GM21381 (cell line): Measurements from ENCODE around the gene CASK.
"Not testable (repeated sequence)": the region's sequence is repeated elsewhere in the genome, so short reads cannot be mapped to it uniquely, and the experiment has no call there.

Experiments used
- ATAC-seq: cut with Tn5 transposase; IDR thresholded peaks from one replicate; pipeline ENCODE4 v1.9.1; 2021; ENCODE audit warnings: mild to moderate bottlenecking, moderate library complexity; ENCODE audit not compliant: unreplicated experiment

The CASK gene

GRCh38 chrX:41655631-41656030 lies 267.7 kb downstream of the CASK start:
- ATAC-seq = no peak

DNA sequence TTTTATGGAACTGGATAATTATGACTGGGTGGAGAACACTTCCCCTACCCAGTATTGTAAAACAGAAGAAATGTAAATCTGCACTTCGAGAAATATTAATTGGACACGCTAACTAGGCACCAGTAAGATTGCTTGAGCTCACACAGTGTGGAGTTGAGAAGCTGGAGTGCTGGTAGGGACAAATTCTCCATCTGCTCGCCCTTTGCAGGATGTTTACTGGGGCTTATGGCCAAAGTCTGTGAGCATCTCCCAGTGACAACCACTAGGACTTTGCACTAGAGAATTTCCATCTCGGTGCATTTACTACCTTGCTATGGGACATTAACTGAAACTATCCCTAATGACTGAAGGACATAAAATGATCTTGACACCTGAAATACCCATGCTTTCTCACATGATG lies 268.3 kb downstream of the CASK start:
- ATAC-seq = no peak

GRCh38 chrX:41653125-41653524 lies 270.2 kb downstream of the CASK start:
- ATAC-seq = no peak

GRCh38 chrX:41646201-41646600 lies 277.2 kb downstream of the CASK start:
- ATAC-seq = not testable (repeated sequence)

- no peak for ATAC-seq
Measured at GRCh38 chrX:41634284-41634683, 289.1 kb downstream of the CASK start.

- ATAC-seq = no peak
Measured at GRCh38 chrX:41630091-41630490, 293.3 kb downstream of the CASK start.

GRCh38 chrX:41629539-41629938 lies 293.8 kb downstream of the CASK start:
- no peak for ATAC-seq

GRCh38 chrX:41621222-41621723 lies 302.1 kb downstream of the CASK start:
- ATAC-seq = no peak

GRCh38 chrX:41619221-41619620 lies 304.1 kb downstream of the CASK start:
- no peak for ATAC-seq

DNA sequence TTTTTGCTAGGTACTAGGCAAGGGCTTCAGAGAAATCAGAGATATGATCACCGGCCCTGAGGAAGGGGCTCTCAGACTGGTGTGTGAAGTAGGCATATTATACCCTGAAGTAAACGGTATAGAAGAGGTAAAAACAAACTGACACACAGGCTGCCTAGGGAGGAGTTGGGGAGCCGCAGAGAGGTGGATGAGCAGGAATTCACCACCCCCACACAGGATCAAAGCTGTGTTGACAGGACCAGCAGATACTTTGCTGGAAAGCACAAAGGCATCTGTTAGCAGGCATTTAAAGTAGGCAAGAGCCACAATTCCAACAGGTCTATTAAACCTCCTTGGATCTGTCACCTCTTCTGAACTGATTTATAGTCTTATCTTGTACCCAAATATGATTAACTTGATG lies 306.4 kb downstream of the CASK start:
- no peak for ATAC-seq

DNA sequence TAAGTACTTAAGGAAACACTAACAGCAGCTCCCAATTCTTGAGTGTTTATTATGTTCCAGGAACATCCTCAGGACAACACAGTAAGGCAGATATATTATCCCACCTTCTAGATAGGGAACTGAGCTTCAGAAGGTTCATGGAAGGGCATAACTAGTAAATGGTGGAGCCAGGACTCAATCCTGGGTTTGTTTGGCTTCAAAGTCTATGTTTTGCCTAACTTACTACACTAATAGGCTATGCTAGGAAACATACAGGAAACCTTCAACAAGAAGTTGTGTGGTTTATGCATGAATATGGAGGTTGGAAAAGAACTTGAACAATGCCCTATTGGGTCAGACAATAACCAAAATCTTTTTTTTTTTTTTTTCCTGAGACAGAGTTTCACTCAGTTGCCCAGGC lies 307.1 kb downstream of the CASK start:
- ATAC-seq = no peak

DNA sequence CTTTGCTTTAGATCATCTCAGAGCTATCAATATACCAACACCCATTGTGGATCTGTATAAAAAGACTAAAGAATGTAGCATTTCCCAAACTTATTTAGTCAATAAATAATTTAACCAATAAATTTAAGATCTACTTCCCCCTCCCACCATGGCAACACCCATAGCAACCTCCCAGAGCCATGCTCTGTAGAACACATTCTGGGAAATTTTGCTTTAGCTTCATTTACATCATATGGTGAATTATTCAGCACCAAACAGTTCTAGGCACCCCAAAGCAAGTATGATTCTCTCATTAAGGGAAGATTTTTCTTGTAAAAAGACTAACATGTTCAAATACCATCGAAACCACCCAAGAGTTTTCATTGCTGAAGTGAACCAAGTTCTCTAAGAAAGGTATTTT lies 315.1 kb downstream of the CASK start:
- no peak for ATAC-seq

- ATAC-seq = no peak
Measured at GRCh38 chrX:41607264-41607832, 316.0 kb downstream of the CASK start.

DNA sequence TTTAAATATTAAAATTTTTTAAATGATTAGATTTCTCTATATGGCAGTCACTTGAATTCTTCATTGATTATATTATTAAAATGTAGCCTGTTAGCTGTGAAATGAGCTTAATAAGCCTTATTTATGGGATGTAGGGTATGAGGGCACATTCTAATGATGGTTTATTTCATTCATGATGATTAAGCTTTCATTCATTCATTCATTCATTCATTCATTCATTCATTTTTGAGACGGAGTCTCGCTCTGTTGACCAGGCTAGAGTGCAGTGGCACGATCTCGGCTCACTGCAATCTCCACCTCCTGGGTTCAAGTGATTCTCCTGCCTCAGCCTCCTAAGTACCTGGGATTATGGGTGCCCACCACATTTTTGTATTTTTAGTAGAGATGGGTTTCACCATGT lies 317.3 kb downstream of the CASK start:
- ATAC-seq = not testable (repeated sequence)

DNA sequence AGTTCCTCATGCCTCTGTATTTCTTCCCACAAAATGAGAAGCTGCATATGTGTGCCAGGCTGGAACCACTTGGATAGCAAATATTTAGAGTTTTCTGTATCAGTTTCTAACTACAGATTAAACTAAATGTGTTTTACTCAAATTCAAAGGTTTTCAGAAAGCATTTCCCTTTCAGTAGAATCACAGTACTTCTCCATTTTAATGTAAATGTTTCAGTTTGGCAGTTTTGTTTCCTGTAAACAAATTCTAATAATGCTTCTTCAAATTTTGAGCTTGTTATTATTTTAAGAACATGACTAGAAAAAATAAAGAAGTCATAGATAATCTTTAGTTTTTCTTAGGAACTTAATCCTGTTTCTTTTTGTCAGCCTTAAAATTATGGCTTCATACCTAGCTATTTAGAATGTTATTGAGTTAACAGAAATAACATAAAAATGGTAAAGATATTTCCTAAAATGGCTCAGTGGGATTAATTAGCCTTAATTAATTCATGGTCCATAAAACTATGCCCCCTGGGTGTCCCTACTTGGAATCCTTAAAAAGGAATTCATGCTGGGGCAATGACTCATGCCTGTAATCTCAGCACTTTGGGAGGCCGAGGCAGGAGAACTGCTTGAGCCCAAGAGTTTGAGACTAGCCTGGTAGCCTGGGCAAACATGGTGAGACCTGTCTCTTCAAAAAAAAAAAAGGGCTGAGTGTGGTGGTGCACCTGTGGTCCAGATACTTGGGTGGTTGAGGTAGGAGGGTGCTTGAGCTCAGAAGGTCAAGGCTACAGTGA lies 318.4 kb downstream of the CASK start:
- ATAC-seq = no peak

DNA sequence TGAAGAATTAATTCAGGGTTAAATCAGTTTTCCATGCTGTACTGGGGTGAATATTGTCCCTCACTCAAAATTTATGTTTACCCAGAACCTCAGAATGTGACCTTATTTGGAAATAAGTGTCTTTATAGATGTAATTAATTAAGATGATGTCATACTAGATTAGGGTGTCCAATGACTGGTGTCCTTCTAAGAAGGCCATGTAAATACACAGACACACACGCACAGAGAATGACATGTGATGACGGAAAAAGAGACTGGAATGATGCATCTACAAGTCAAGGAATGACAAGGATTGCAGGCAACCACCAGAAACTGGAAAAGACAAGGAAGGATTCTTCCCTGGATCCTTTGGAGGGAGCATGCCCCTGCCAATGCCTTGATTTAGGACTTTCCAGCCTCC lies 319.2 kb downstream of the CASK start:
- no peak for ATAC-seq

DNA sequence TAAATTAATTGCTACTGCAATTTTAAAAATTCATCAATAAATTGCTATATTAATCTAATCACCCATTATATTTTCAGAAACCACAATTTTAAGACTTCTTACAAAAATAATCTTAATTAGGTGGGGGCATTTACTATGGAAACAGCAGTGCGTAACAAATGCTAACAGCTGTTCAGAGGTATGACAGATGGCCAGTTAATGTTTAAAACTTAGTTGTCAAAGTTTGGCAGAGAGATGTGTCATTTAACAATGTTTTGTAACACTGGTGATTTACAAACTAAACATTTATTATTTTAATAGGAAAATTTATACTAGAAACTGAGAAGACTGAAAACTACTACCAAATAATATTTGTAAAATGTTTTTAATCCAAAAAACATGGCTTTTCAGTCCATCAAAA lies 319.8 kb downstream of the CASK start:
- ATAC-seq = no peak

GRCh38 chrX:41602816-41603345 lies 320.5 kb downstream of the CASK start:
- no peak for ATAC-seq

- no peak for ATAC-seq
Measured at GRCh38 chrX:41600291-41600690, 323.1 kb downstream of the CASK start.

DNA sequence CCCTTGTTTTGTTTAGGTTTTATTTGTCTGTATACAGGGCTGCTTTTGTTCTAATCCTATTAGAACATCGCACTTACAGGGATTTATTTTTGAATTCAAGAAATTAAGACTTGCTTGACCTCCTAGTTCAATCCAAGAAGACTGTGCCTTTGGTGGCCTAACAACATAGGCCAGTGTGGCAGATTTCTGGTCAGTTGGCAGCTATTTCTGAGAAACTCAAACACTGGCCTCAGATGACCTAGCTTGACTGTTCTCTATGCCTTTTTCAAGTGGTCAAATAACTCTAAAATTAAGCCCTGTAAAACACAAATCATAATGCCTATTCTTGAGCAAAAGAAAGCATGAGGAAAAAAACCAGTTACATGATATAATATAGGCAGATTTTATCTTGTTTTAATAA lies 323.8 kb downstream of the CASK start:
- ATAC-seq = no peak

DNA sequence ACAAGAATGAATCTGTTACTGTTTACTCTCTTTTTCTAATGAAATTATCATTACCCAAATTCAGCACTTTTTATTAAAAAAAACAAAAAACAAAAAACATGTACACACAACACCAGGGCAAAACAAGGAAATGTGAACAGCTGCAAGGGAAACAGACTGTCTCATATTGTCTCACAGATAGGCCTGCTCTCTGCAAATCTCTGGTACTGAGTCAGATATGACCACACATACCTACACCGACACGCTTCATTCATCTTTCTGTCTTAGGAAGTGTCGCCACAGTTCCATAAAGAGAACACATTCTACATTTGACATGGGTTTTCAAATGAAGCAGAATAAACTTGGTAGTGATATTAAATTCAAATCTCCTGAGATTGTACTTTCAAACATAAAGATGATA lies 326.8 kb downstream of the CASK start:
- peak; percentile 78 for ATAC-seq

GRCh38 chrX:41594634-41595033 lies 328.7 kb downstream of the CASK start:
- no peak for ATAC-seq
